PFSK-1 (cell line): ENCODE data around the gene TAAR8.

ENCODE experiments used
- FOXP2 ChIP-seq: optimal IDR thresholded peaks from 2 replicates; pipeline ENCODE3; 2011; ENCODE audit warnings: borderline replicate concordance, control low read depth, inconsistent platforms; ENCODE audit not compliant: insufficient read depth; ENCODE audit errors: extremely low read length, extremely low read depth
- POLR2AphosphoS5 ChIP-seq: IDR thresholded peaks from 2 replicates; pipeline ENCODE4 v1.6.1; 2012; ENCODE audit warnings: low read depth, mild to moderate bottlenecking, control low read depth, low read length, moderate library complexity
- SIN3A ChIP-seq: IDR thresholded peaks from 2 replicates; pipeline ENCODE4 v1.6.1; 2012; ENCODE audit warnings: mild to moderate bottlenecking, low read length, moderate library complexity, borderline replicate concordance; ENCODE audit not compliant: insufficient read depth
- TAF1 ChIP-seq: IDR thresholded peaks from 2 replicates; pipeline ENCODE4 v1.6.1; 2012; ENCODE audit warnings: low read length, control low read depth, borderline replicate concordance; ENCODE audit not compliant: insufficient read depth
- TF ChIP-seq, protein P1 (sequence below), 2 experiments: IDR thresholded peaks; 2 replicates each; pipeline versions ENCODE4 v1.6.1 to v1.8.0; 2011 to 2012; ENCODE audit warnings: low read depth in 2 of 2, low read length in 2 of 2, control low read depth in 1 of 2, inconsistent platforms in 1 of 2, mild to moderate bottlenecking in 1 of 2, moderate library complexity in 1 of 2; ENCODE audit not compliant: insufficient read depth in 1 of 2

TAAR8 gene

DNA sequence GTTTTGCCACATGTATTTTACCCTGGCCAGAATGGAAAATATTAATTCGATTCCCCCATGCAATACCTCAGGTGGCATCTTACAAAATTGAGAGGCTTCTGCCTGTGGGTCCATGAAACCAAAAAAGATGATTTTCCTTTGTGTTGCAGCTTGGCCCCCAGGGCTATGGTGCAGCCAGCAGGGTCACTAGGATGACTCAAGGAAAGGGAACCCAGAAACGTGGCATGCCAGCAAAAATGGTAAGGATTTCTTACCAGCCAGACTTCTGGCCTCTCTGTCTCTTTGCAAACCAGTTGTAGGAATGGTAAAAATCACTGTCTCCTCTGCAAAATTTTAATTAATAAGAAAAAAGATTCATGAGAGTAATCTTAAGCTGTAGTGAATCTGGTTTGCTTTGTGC lies 26.0 kb upstream of the TAAR8 start:
- TF ChIP-seq FOXP2 (no peak), POLR2AphosphoS5 (no peak), TAF1 (no peak), SIN3A (no peak)
- TF ChIP-seq, protein P1, sequence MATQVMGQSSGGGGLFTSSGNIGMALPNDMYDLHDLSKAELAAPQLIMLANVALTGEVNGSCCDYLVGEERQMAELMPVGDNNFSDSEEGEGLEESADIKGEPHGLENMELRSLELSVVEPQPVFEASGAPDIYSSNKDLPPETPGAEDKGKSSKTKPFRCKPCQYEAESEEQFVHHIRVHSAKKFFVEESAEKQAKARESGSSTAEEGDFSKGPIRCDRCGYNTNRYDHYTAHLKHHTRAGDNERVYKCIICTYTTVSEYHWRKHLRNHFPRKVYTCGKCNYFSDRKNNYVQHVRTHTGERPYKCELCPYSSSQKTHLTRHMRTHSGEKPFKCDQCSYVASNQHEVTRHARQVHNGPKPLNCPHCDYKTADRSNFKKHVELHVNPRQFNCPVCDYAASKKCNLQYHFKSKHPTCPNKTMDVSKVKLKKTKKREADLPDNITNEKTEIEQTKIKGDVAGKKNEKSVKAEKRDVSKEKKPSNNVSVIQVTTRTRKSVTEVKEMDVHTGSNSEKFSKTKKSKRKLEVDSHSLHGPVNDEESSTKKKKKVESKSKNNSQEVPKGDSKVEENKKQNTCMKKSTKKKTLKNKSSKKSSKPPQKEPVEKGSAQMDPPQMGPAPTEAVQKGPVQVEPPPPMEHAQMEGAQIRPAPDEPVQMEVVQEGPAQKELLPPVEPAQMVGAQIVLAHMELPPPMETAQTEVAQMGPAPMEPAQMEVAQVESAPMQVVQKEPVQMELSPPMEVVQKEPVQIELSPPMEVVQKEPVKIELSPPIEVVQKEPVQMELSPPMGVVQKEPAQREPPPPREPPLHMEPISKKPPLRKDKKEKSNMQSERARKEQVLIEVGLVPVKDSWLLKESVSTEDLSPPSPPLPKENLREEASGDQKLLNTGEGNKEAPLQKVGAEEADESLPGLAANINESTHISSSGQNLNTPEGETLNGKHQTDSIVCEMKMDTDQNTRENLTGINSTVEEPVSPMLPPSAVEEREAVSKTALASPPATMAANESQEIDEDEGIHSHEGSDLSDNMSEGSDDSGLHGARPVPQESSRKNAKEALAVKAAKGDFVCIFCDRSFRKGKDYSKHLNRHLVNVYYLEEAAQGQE (IDR thresholded peaks at IDR 0.05; ENCODE audit: insufficient read depth in 1 of 2, low read depth in 2 of 2, low read length in 2 of 2) = no peak

DNA sequence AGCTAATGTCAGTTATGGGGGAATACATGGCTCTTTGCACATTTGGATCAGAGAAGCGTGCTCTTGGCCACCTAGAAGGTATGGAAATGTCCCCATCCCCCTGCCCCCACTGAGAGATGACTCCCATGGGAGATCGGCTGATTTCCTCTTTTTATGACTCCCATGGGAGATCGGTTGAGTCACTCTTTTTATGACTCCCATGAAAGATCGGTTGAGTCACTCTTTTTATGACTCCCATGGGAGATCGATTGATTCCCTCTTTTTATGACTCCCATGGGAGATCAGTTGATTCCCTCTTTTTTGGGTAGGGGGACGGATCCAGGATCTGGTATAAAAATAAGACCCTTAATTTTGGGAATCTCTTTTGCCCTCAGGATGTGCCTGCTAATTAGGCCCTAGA lies 24.7 kb upstream of the TAAR8 start:
- TF ChIP-seq POLR2AphosphoS5 (no peak), FOXP2 (no peak), SIN3A (no peak), TAF1 (no peak)
- TF ChIP-seq, protein P1 (IDR thresholded peaks at IDR 0.05; ENCODE audit: insufficient read depth in 1 of 2, low read depth in 2 of 2, low read length in 2 of 2) = no peak

DNA sequence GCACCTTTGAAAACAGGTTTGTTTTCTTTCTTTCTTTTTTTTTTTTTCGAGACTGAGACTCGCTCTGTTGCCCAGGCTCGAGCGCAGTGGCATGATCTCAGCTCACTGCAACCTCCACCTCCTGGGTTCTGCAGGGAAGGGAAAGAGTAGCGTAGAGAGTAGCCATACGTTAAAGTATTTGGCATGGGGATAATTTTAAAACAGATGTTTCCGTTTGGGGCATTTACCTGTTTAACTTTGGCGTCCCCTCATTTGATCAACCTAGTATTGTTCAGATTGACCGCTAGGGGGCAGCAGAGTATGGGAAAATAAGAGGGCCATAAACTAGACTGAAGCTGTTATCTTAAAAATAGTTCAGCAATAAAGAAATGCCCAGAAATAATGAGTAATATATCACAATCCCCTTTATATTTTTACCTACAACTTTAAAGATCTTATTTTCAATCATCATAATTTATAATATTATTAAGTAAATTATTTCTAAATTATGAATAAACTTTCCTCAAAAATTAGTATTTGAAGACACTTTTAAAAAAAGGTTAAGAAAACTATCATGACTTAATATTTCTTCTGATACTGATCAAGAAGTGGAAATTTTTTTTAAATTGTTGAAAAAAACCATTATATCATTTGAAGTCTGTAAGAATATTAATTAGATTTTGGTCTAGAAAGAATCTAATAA lies 22.0 kb upstream of the TAAR8 start:
- TF ChIP-seq FOXP2 (no peak), TAF1 (no peak), POLR2AphosphoS5 (no peak), SIN3A (no peak)
- TF ChIP-seq, protein P1 (IDR thresholded peaks at IDR 0.05; ENCODE audit: insufficient read depth in 1 of 2, low read depth in 2 of 2, low read length in 2 of 2) = no peak

DNA sequence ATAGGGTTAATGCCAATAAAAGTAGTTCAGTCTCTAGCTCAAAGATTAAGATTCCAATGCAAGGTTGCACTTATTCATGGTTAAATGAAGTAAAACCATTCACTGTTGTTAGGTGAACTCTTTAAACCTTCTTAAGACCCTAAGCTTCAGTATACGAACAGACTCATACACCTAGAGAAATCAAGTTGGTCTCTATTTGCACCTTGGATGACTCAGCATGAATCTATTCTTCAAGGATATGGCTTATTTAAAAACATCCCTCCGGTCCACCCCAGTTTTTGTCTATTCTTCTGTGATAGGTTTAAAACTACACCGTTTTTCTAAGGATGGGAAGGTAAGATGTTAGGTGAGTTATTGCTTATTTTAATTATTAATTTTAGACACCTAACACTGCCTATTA lies 15.3 kb upstream of the TAAR8 start:
- TF ChIP-seq FOXP2 (no peak), SIN3A (no peak)
- TF ChIP-seq, protein P1 (IDR thresholded peaks at IDR 0.05; ENCODE audit: insufficient read depth in 1 of 2, low read depth in 2 of 2, low read length in 2 of 2) = no peak

GRCh38 chr6:132537977-132538376 lies 14.5 kb upstream of the TAAR8 start, which contains the start of gene TAAR9:
Gene TAAR9, plus strand, starts transcription at chr6:132538277. Its CDS starts 13 bp downstream, at chr6:132538290.
- TF ChIP-seq POLR2AphosphoS5 (no peak), FOXP2 (no peak), SIN3A (no peak), TAF1 (no peak)
- TF ChIP-seq, protein P1 (IDR thresholded peaks at IDR 0.05; ENCODE audit: insufficient read depth in 1 of 2, low read depth in 2 of 2, low read length in 2 of 2) = no peak
